SH-SY5Y (cell line): Measurements from ENCODE around the gene RARB.

Experiments
- GATA2 ChIP-seq: IDR thresholded peaks from 2 replicates; pipeline ENCODE4 v1.6.1; 2011; ENCODE audit warnings: mild to moderate bottlenecking, low read depth, low read length
- GATA3 ChIP-seq: IDR thresholded peaks from 2 replicates; pipeline ENCODE4 v1.6.1; 2011; ENCODE audit warnings: low read depth, mild to moderate bottlenecking, low read length, moderate library complexity

DNA sequence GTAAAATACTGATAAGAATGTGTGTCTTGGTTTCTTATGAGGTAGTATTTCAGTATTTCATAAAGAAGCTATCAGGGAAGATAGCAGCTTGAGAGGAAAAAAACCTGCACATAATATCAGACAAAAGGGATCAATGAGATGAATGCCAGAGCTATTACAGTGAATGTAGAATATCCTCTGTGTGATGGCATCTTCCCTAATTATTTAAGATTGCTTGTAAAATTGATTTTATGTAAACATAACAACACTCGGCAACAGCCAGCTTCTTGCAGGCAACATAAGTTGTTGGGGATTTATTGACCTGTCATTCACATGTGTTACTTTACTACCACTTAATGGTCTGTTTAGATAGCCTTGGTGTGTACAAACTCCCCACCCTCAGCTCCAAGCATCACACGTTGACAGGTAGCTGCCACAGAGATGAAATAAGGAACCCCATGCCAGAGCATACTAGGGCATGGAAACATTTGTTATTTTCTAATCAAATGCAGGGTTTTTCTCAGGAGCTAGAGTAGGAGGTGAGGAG, 49.2 kb upstream of the RARB start:
- TF ChIP-seq GATA3 (no peak), GATA2 (no peak)
